Adrenal gland (tissue), 12 donors: ENCODE data around the gene LRRC8B. TPM values are rescaled to one million over a fixed set of nuclear protein-coding genes. Genes with fewer than 3 reads are reported as not detected.

ENCODE experiments used
- DNase-seq, 7 donors: peaks; one replicate each; pipeline ENCODE4 v3.0.0-alpha.2; 2019 to 2020
- H3K27ac ChIP-seq, 5 donors: fragments of 200-600 bp; sonication (generic) in 4 of 5; 1 replicate in 3 of 5; 2 replicates in 2 of 5; pipeline versions ENCODE4 v1.5.1 to v1.8.0; 2016 to 2020; ENCODE audit warnings: mild to moderate bottlenecking in 1 of 5
- H3K27me3 ChIP-seq: fragments of 200-600 bp; 2 replicates; pipeline ENCODE4 v1.8.0; 2021
- H3K36me3 ChIP-seq, 2 donors: fragments of 200-600 bp; replicated peaks in 1 of 2; 1 replicate in 1 of 2; 2 replicates in 1 of 2; pipeline versions ENCODE4 v1.5.1 to v1.8.0; 2018 to 2022
- H3K4me1 ChIP-seq, 2 donors: fragments of 200-600 bp; replicated peaks in 1 of 2; 1 replicate in 1 of 2; 2 replicates in 1 of 2; pipeline versions ENCODE4 v1.5.1 to v1.8.0; 2018 to 2021
- H3K4me3 ChIP-seq, 4 donors: fragments of 200-600 bp; sonication (generic) in 3 of 4; one replicate each; pipeline ENCODE4 v1.5.1; 2016 to 2018
- H3K9me3 ChIP-seq, 3 donors: fragments of 200-600 bp; sonication (generic) in 1 of 3; replicated peaks in 1 of 3; 1 replicate in 2 of 3; 2 replicates in 1 of 3; pipeline versions ENCODE4 v1.5.1 to v1.8.0; 2016 to 2021
- CTCF ChIP-seq, 6 experiments: fragments of 450-650 bp in 4 of 6; fragments of 200-600 bp in 2 of 6; sonication (generic) in 1 of 6; IDR thresholded peaks; 1 replicate in 5 of 6; 2 replicates in 1 of 6; pipeline versions ENCODE4 v1.5.1 to v1.8.0; 2016 to 2021; ENCODE audit warnings: antibody characterized with exemption in 6 of 6, mild to moderate bottlenecking in 2 of 6, moderate library complexity in 1 of 6
- POLR2A ChIP-seq, 2 donors: fragments of 450-650 bp; IDR thresholded peaks; one replicate each; pipeline ENCODE4 v1.6.1; 2017; ENCODE audit warnings: antibody characterized with exemption in 2 of 2, mild to moderate bottlenecking in 2 of 2, moderate library complexity in 1 of 2
- WGBS, 4 donors: extraction: QIAGEN DNeasy Blood & Tissue Kit in 2 of 4; methylation state at CpG; one replicate each; pipeline versions ENCODE4 v1.1.5 to v1.1.7; 2013 to 2017; 5-methylcytosine and 5-hydroxymethylcytosine counted together
- intact Hi-C, 2 donors: fragments of 100-400 bp; cut with DNase I; formaldehyde crosslinking; loops; one replicate each; pipeline versions ENCODE4 v1.14.1 to v1.15.0; 2022 to 2023
- polyA plus RNA-seq, 3 donors: library from polyadenylated mRNA; stranded (reverse); fragments of 200-250 nt in 2 of 3; fragments of 350-450 nt in 1 of 3; fragmentation: Illumina TruSeq in 1 of 3; extraction: RNeasy Lipid Tissue Mini Kit (QIAGEN cat#74804) in 1 of 3; gene quantifications; one replicate each; pipeline ENCODE4 v1.2.3, GENCODE V29; 2013 to 2014
- total RNA-seq, 9 donors: library from RNA; depleted of rRNA in 4 of 9; stranded (reverse); fragments of >200 nt in 4 of 9; fragments of 120-200 nt in 1 of 9; fragmentation: NEBNext Ultra II Directional in 1 of 9; extraction: Animal tissue kit (Norgen Biotek cat#: 25700) in 1 of 9; gene quantifications; one replicate each; pipeline versions ENCODE4 v1.1.0 to v1.2.4, GENCODE V29; 2013 to 2023
- donor health status: healthy with polysubstance abuse.
- donor health status: Bipolar disorder and iron deficiency.
- donor health status: DM: yes; HTN: yes; CAD: no.
- donor health status: DM: no; HTN: no; CAD: no.
- donor health status: DM: no; HTN: no; CAD: no.
- donor health status: DM: yes; HTN: yes; CAD: no.

The LRRC8B gene
- total and polyA plus RNA-seq, 12 donors = 7.7 to 69.6 (median 39.1) TPM

GRCh38 chr1:89605692-89606091 lies 81.1 kb downstream of the LRRC8B start:
- intact Hi-C loops = loop anchor here in 1 of 2 donors (10.0 kb wide), 2 partner anchors 91 to 159 kb away; no protein-coding TSS in a partner anchor
- 47 to 69% (median 54%) methylated on average over 2 of the region's 2 CpGs for WGBS, 4 donors

GRCh38 chr1:89606227-89606980 lies 81.8 kb downstream of the LRRC8B start:
- WGBS, 4 donors = 94 to 98% (median 96%) methylated on average over 3 of the region's 3 CpGs
- TF ChIP-seq POLR2A (IDR thresholded peaks at IDR 0.05) (no peak), CTCF (IDR thresholded peaks at IDR 0.05) (no peak)
- no peak for DNase-seq
- Histone ChIP-seq H3K4me3 (no peak overlapping the region), H3K9me3 (no peaks in the 10 kb centered on the region), H3K27ac (no peak overlapping the region), H3K36me3 (no peaks in the 10 kb centered on the region), H3K4me1 (peaks cover 10 to 46% of the 10 kb centered on the region in 2 donors), H3K27me3 (no peaks in the 10 kb centered on the region)
- intact Hi-C loops = loop anchor here in 1 of 2 donors (10.0 kb wide), 2 partner anchors 92 to 158 kb away; no protein-coding TSS in a partner anchor

More at GRCh38 chr1:89605692-89606091, 81.1 kb downstream of the LRRC8B start:
- TF ChIP-seq POLR2A (IDR thresholded peaks at IDR 0.05) = no peak
- Histone ChIP-seq H3K4me1 (peaks cover 10 to 46% of the 10 kb centered on the region in 2 donors), H3K9me3 (no peaks in the 10 kb centered on the region), H3K27ac (no peak overlapping the region), H3K36me3 (no peaks in the 10 kb centered on the region), H3K4me3 (no peak overlapping the region), H3K27me3 (no peaks in the 10 kb centered on the region)
- DNase-seq = peak in 2 of 7 donors; percentile 35 to 45

- intact Hi-C loops = loop anchor here in 1 of 2 donors (10.0 kb wide), 2 partner anchors 92 to 158 kb away; no protein-coding TSS in a partner anchor
- no peak overlapping the region for H3K27ac ChIP-seq
- no peaks in the 10 kb centered on the region for H3K27me3 ChIP-seq
- peaks cover 10 to 46% of the 10 kb centered on the region in 2 donors for H3K4me1 ChIP-seq
- TF ChIP-seq CTCF (IDR thresholded peaks at IDR 0.05) (no peak), POLR2A (IDR thresholded peaks at IDR 0.05) (no peak)
- 80 to 89% (median 84%) methylated on average over 2 of the region's 2 CpGs for WGBS, 4 donors
- H3K4me3 ChIP-seq = no peak overlapping the region
- DNase-seq = no peak
- no peaks in the 10 kb centered on the region for H3K36me3 ChIP-seq
- H3K9me3 ChIP-seq = no peaks in the 10 kb centered on the region
These were observed 82.5 kb downstream of the LRRC8B start for GRCh38 chr1:89607156-89607555.

GRCh38 chr1:89607586-89608318 lies 83.1 kb downstream of the LRRC8B start:
- Histone ChIP-seq H3K4me1 (peaks cover 10 to 40% of the 10 kb centered on the region in 2 donors), H3K4me3 (no peak overlapping the region), H3K27ac (peak overlapping the region in 4 of 5 donors; percentile 22 to 55 (median 44)), H3K36me3 (no peaks in the 10 kb centered on the region), H3K9me3 (no peaks in the 10 kb centered on the region), H3K27me3 (no peaks in the 10 kb centered on the region)
- intact Hi-C loops = loop anchor here in 1 of 2 donors (10.0 kb wide), 2 partner anchors 93 to 157 kb away; no protein-coding TSS in a partner anchor
- peak in 3 of 7 donors; percentile 39 to 47 (median 46) for DNase-seq
- TF ChIP-seq POLR2A (IDR thresholded peaks at IDR 0.05) (no peak), CTCF (IDR thresholded peaks at IDR 0.05) (no peak)
- WGBS, 4 donors = 44 to 53% (median 50%) methylated on average over 5 of the region's 5 CpGs
